Measurements from ENCODE around the gene PACRG. TPM values are rescaled to one million over a fixed set of nuclear protein-coding genes. Genes with fewer than 3 reads are reported as not detected.
A peak's percentile ranks its signal among the peaks of the same experiment; 100 is the strongest.

Gene PACRG
- total and polyA plus RNA-seq, 2 experiments from 2014 or later = 0.17 to 0.68 TPM

GRCh38 chr6:163136681-163137397, 409.1 kb downstream of the PACRG start (continued):
- TF ChIP-seq CTCF (conservative IDR thresholded peaks at IDR 0.05; ENCODE audit: low read depth in 2 of 2) (no peak), CREB1 (CRISPR knock-in tag; IDR thresholded peaks at IDR 0.05; ENCODE audit: low read depth) (no peak)

DNA sequence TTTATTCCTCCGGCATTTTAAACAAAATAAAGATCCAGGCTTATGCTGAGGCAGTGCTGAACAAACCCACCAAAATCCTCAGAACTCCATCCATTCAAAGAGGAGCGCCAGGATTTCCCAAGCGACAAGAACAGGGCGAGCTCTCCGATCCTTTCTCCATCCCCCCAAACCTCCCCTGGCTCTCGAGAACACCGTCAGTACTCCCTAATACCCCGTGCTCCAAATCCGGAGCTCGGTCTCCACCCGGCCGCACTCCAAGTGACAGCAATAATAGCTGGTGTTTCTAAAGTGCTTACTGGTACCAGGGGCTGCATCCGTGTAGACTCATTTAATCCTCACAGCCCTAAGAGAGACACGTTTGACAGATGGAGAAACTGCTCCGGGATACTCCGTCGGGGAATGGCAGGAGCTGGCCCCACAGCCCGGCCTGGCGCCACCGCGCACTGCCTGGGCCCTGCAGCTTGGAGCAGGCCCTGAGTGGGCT, 409.7 kb downstream of the PACRG start:
- H3K4me1 ChIP-seq (ENCODE audit: insufficient read depth) = no peaks in the 10 kb centered on the region
- Mint-ChIP-seq H3K27ac (no peak overlapping the region), H3K4me3 (no peak overlapping the region), H3K27me3 (ENCODE audit: insufficient read depth, low read depth, poor library complexity) (no peaks in the 10 kb centered on the region), H3K9me3 (peaks cover 2% of the 10 kb centered on the region; the same call in 1 of the 3 replicates), H3K4me1 (no peaks in the 10 kb centered on the region; the same call in 2 of the 3 replicates), H3K36me3 (ENCODE audit: low read depth) (no peaks in the 10 kb centered on the region)
- H2AFZ ChIP-seq = peak overlapping the region; percentile 57; the same call in 1 of the 2 replicates
- no peaks in the 10 kb centered on the region for H3K27me3 ChIP-seq (ENCODE audit: insufficient read depth)
- ATAC-seq (no peak), DNase-seq (ENCODE audit: low spot score) (no peak)
- no peaks in the 10 kb centered on the region for H3K36me3 ChIP-seq (ENCODE audit: insufficient read depth)
- H3K4me3 ChIP-seq = no peak overlapping the region
- no peak overlapping the region for H3K4me2 ChIP-seq
- 0 out of 2 replicates have a peak, but pooled peaks cover 3% of the 10 kb centered on the region for H3K9me2 ChIP-seq (ENCODE audit: insufficient read depth)
- H3F3A ChIP-seq (replicated peaks; ENCODE audit: low read depth) = no peaks in the 10 kb centered on the region
- no peaks in the 10 kb centered on the region for H4K20me1 ChIP-seq (replicated peaks; ENCODE audit: insufficient read depth)
- H3K27ac ChIP-seq (ENCODE audit: low read depth) = no peak overlapping the region
- no peaks in the 10 kb centered on the region for H3K79me2 ChIP-seq (replicated peaks; ENCODE audit: insufficient read depth)
- TF ChIP-seq CREB1 (CRISPR knock-in tag; IDR thresholded peaks at IDR 0.05; ENCODE audit: low read depth) = no peak
- no peak for TF ChIP-seq STAT1 (IDR thresholded peaks at IDR 0.05; ENCODE audit: unreplicated experiment)
- TF ChIP-seq EZH2phosphoT487 (IDR thresholded peaks at IDR 0.05; ENCODE audit: unreplicated experiment) = no peak
- TF ChIP-seq EZH2 (IDR thresholded peaks at IDR 0.05; ENCODE audit: low read depth, unreplicated experiment) = no peak
- TF ChIP-seq, protein P1, sequence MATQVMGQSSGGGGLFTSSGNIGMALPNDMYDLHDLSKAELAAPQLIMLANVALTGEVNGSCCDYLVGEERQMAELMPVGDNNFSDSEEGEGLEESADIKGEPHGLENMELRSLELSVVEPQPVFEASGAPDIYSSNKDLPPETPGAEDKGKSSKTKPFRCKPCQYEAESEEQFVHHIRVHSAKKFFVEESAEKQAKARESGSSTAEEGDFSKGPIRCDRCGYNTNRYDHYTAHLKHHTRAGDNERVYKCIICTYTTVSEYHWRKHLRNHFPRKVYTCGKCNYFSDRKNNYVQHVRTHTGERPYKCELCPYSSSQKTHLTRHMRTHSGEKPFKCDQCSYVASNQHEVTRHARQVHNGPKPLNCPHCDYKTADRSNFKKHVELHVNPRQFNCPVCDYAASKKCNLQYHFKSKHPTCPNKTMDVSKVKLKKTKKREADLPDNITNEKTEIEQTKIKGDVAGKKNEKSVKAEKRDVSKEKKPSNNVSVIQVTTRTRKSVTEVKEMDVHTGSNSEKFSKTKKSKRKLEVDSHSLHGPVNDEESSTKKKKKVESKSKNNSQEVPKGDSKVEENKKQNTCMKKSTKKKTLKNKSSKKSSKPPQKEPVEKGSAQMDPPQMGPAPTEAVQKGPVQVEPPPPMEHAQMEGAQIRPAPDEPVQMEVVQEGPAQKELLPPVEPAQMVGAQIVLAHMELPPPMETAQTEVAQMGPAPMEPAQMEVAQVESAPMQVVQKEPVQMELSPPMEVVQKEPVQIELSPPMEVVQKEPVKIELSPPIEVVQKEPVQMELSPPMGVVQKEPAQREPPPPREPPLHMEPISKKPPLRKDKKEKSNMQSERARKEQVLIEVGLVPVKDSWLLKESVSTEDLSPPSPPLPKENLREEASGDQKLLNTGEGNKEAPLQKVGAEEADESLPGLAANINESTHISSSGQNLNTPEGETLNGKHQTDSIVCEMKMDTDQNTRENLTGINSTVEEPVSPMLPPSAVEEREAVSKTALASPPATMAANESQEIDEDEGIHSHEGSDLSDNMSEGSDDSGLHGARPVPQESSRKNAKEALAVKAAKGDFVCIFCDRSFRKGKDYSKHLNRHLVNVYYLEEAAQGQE (IDR thresholded peaks at IDR 0.05; ENCODE audit: unreplicated experiment) = no peak
- TF ChIP-seq JUNB (IDR thresholded peaks at IDR 0.05; ENCODE audit: unreplicated experiment) = no peak
- TF ChIP-seq ZNF331 (CRISPR knock-in tag; IDR thresholded peaks at IDR 0.05; ENCODE audit: low read depth) = no peak
- TF ChIP-seq CTCF (conservative IDR thresholded peaks at IDR 0.05; ENCODE audit: low read depth in 2 of 2) = no peak
- no peak for TF ChIP-seq ZNF114 (CRISPR knock-in tag; IDR thresholded peaks at IDR 0.05)
- no peak for TF ChIP-seq POLR2AphosphoS5 (IDR thresholded peaks at IDR 0.05; ENCODE audit: low read depth)
- no peak for TF ChIP-seq ETS1 (IDR thresholded peaks at IDR 0.05)
